Measurements from ENCODE around the gene PPM1H.

DNA sequence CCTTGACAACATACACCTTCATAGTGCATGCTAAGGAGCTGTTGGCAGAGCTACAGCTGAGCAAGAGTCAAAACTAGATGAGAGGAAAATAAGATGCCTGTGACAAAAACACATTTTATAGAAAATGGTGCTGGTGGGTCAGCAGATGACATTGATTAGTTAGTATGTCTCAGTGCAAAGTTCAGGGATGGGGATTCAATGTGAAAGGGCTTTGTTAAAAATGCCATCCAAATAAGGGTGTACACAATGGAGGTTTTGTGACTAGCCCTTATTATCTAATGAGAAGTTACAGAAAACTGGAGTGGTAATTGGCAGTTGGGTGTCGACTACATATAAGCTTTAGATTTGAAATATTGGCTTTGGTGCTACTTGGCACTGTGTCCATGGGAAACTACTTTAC is 299.3 kb downstream of the PPM1H start:
- TF ChIP-seq, protein P1, sequence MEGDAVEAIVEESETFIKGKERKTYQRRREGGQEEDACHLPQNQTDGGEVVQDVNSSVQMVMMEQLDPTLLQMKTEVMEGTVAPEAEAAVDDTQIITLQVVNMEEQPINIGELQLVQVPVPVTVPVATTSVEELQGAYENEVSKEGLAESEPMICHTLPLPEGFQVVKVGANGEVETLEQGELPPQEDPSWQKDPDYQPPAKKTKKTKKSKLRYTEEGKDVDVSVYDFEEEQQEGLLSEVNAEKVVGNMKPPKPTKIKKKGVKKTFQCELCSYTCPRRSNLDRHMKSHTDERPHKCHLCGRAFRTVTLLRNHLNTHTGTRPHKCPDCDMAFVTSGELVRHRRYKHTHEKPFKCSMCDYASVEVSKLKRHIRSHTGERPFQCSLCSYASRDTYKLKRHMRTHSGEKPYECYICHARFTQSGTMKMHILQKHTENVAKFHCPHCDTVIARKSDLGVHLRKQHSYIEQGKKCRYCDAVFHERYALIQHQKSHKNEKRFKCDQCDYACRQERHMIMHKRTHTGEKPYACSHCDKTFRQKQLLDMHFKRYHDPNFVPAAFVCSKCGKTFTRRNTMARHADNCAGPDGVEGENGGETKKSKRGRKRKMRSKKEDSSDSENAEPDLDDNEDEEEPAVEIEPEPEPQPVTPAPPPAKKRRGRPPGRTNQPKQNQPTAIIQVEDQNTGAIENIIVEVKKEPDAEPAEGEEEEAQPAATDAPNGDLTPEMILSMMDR (IDR thresholded peaks at IDR 0.05; ENCODE audit: low read depth, low read length, missing input control) = no peak
- TF ChIP-seq YY1 (IDR thresholded peaks at IDR 0.05) (no peak), TAF1 (conservative IDR thresholded peaks at IDR 0.05) (no peak), EGR1 (IDR thresholded peaks at IDR 0.05; ENCODE audit: low read depth in 2 of 2) (no peak), FOXA1 (IDR thresholded peaks at IDR 0.05) (no peak), GABPA (IDR thresholded peaks at IDR 0.05 in 1 of 2, conservative IDR thresholded peaks at IDR 0.05 in 1 of 2) (no peak), NR2F2 (IDR thresholded peaks at IDR 0.05) (no peak), JUND (IDR thresholded peaks at IDR 0.05) (no peak), HNF4A (conservative IDR thresholded peaks at IDR 0.05) (no peak)
- TF ChIP-seq, protein P2, sequence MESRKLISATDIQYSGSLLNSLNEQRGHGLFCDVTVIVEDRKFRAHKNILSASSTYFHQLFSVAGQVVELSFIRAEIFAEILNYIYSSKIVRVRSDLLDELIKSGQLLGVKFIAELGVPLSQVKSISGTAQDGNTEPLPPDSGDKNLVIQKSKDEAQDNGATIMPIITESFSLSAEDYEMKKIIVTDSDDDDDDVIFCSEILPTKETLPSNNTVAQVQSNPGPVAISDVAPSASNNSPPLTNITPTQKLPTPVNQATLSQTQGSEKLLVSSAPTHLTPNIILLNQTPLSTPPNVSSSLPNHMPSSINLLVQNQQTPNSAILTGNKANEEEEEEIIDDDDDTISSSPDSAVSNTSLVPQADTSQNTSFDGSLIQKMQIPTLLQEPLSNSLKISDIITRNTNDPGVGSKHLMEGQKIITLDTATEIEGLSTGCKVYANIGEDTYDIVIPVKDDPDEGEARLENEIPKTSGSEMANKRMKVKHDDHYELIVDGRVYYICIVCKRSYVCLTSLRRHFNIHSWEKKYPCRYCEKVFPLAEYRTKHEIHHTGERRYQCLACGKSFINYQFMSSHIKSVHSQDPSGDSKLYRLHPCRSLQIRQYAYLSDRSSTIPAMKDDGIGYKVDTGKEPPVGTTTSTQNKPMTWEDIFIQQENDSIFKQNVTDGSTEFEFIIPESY (IDR thresholded peaks at IDR 0.05) = no peak
- TF ChIP-seq, protein P3, sequence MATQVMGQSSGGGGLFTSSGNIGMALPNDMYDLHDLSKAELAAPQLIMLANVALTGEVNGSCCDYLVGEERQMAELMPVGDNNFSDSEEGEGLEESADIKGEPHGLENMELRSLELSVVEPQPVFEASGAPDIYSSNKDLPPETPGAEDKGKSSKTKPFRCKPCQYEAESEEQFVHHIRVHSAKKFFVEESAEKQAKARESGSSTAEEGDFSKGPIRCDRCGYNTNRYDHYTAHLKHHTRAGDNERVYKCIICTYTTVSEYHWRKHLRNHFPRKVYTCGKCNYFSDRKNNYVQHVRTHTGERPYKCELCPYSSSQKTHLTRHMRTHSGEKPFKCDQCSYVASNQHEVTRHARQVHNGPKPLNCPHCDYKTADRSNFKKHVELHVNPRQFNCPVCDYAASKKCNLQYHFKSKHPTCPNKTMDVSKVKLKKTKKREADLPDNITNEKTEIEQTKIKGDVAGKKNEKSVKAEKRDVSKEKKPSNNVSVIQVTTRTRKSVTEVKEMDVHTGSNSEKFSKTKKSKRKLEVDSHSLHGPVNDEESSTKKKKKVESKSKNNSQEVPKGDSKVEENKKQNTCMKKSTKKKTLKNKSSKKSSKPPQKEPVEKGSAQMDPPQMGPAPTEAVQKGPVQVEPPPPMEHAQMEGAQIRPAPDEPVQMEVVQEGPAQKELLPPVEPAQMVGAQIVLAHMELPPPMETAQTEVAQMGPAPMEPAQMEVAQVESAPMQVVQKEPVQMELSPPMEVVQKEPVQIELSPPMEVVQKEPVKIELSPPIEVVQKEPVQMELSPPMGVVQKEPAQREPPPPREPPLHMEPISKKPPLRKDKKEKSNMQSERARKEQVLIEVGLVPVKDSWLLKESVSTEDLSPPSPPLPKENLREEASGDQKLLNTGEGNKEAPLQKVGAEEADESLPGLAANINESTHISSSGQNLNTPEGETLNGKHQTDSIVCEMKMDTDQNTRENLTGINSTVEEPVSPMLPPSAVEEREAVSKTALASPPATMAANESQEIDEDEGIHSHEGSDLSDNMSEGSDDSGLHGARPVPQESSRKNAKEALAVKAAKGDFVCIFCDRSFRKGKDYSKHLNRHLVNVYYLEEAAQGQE (IDR thresholded peaks at IDR 0.05) = no peak
- TF ChIP-seq, protein P4, sequence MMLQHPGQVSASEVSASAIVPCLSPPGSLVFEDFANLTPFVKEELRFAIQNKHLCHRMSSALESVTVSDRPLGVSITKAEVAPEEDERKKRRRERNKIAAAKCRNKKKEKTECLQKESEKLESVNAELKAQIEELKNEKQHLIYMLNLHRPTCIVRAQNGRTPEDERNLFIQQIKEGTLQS (IDR thresholded peaks at IDR 0.05) = no peak
- TF ChIP-seq, protein P5, sequence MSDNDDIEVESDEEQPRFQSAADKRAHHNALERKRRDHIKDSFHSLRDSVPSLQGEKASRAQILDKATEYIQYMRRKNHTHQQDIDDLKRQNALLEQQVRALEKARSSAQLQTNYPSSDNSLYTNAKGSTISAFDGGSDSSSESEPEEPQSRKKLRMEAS (IDR thresholded peaks at IDR 0.05) = no peak

Data from liver (tissue), 3 donors.